GM23338 (cell line): ENCODE measurements around the gene GDPD5.

Experiments used
- CTCF ChIP-seq, 2 experiments: fragments of 200-600 bp in 1 of 2; sonication (generic) in 1 of 2; conservative IDR thresholded peaks; 2 replicates each; pipeline versions ENCODE4 v1.5.1 to v1.6.1; 2016 to 2017; ENCODE audit warnings: antibody characterized with exemption in 2 of 2, low read depth in 2 of 2, mild to moderate bottlenecking in 2 of 2, moderate library complexity in 1 of 2
- EZH2 ChIP-seq: fragments of 200-600 bp; sonication (generic); IDR thresholded peaks from one replicate; pipeline ENCODE4 v1.8.0; 2017; ENCODE audit warnings: antibody characterized with exemption, mild to moderate bottlenecking, low read depth; ENCODE audit not compliant: unreplicated experiment
- JUNB ChIP-seq: IDR thresholded peaks from one replicate; pipeline ENCODE4 v1.6.1; 2016; ENCODE audit warnings: antibody characterized with exemption; ENCODE audit not compliant: unreplicated experiment

GRCh38 chr11:75547177-75547576, 21.4 kb upstream of the GDPD5 start:
- TF ChIP-seq CTCF (conservative IDR thresholded peaks at IDR 0.05; ENCODE audit: low read depth in 2 of 2) (no peak), EZH2 (no peak), JUNB (no peak)
